T-cell (primary cell): Measurements from ENCODE around the gene PTPRT. TPM values are rescaled to one million over a fixed set of nuclear protein-coding genes. Genes with fewer than 3 reads are reported as not detected.

Source experiments
- ATAC-seq, 4 experiments: fragments of 200-7000 bp in 3 of 4; fragments of 150-1000 bp in 1 of 4; cut with Tn5 transposase; replicated peaks in 1 of 4; 1 replicate in 3 of 4; 2 replicates in 1 of 4; pipeline ENCODE4 v1.10.0; 2021; ENCODE audit warnings: moderate library complexity in 3 of 4, mild to moderate bottlenecking in 2 of 4, moderate number of reproducible peaks in 1 of 4
- CTCF ChIA-PET, 2 donors: fragments of 300-600 bp; sonication (Branson Sonifier 250); formaldehyde crosslinking; loops; one replicate each; lab custom pipeline; 2022; ENCODE audit warnings: antibody characterized with exemption in 2 of 2; lab: Charles Lee
- POLR2A ChIA-PET, 2 donors: fragments of 300-600 bp; sonication (Branson Sonifier 250); formaldehyde crosslinking; loops; one replicate each; lab custom pipeline; 2022; ENCODE audit warnings: antibody characterized with exemption in 2 of 2; lab: Charles Lee
- DNase-seq, 35 experiments: peaks; one replicate each; pipeline versions ENCODE4 v3.0.0 to v3.0.0-alpha.2; 2013 to 2023
- H3K27ac ChIP-seq: one replicate; pipeline ENCODE4 v1.5.1; 2013; ENCODE audit warnings: low read length
- H3K27me3 ChIP-seq, 2 experiments: replicated peaks in 1 of 2; 1 replicate in 1 of 2; 2 replicates in 1 of 2; pipeline versions ENCODE4 v1.6.1 to v1.7.0; 2013; ENCODE audit warnings: low read length in 1 of 2, mixed read lengths in 1 of 2; ENCODE audit not compliant: control insufficient read depth in 2 of 2, insufficient read depth in 2 of 2; ENCODE audit errors: extremely low read depth in 1 of 2
- H3K36me3 ChIP-seq, 2 donors: 1 replicate in 1 of 2; 2 replicates in 1 of 2; pipeline versions ENCODE4 v1.6.1 to v1.7.0; 2013; ENCODE audit warnings: low read length in 1 of 2; ENCODE audit not compliant: control insufficient read depth in 2 of 2, insufficient read depth in 1 of 2; ENCODE audit errors: extremely low read depth in 1 of 2
- H3K4me1 ChIP-seq, 2 experiments: 1 replicate in 1 of 2; 2 replicates in 1 of 2; pipeline versions ENCODE4 v1.6.1 to v1.7.0; 2013; ENCODE audit warnings: low read length in 2 of 2, mixed read lengths in 1 of 2; ENCODE audit not compliant: insufficient read depth in 2 of 2, control insufficient read depth in 1 of 2; ENCODE audit errors: extremely low read depth in 1 of 2
- H3K4me3 ChIP-seq, 2 donors: 1 replicate in 1 of 2; 2 replicates in 1 of 2; pipeline versions ENCODE4 v1.5.1 to v1.7.0; 2013; ENCODE audit warnings: mild to moderate bottlenecking in 2 of 2, low read length in 1 of 2, moderate library complexity in 1 of 2; ENCODE audit not compliant: control insufficient read depth in 1 of 2; ENCODE audit errors: extremely low read depth in 1 of 2
- H3K9me3 ChIP-seq: 2 replicates; pipeline ENCODE4 v1.7.0; 2013
- H3K27ac Mint-ChIP-seq, 2 donors: one replicate each; pipeline ENCODE4 v1.8.0; 2020 to 2021; ENCODE audit warnings: mild to moderate bottlenecking in 2 of 2, mixed read lengths in 2 of 2
- H3K27me3 Mint-ChIP-seq, 2 donors: one replicate each; pipeline ENCODE4 v1.8.0; 2021 to 2022; ENCODE audit warnings: mixed read lengths in 2 of 2
- H3K36me3 Mint-ChIP-seq: one replicate; pipeline ENCODE4 v1.8.0; 2021; ENCODE audit warnings: mixed read lengths
- H3K4me1 Mint-ChIP-seq, 3 donors: one replicate each; pipeline ENCODE4 v1.8.0; 2020 to 2022; ENCODE audit warnings: mixed read lengths in 3 of 3, mild to moderate bottlenecking in 1 of 3
- H3K4me3 Mint-ChIP-seq, 3 donors: one replicate each; pipeline ENCODE4 v1.8.0; 2020 to 2022; ENCODE audit warnings: mild to moderate bottlenecking in 3 of 3, mixed read lengths in 3 of 3, moderate library complexity in 3 of 3
- H3K9me3 Mint-ChIP-seq, 3 donors: one replicate each; pipeline ENCODE4 v1.8.0; 2020 to 2022; ENCODE audit warnings: mixed read lengths in 3 of 3
- WGBS: methylation state at CpG from one replicate; pipeline ENCODE4 v1.1.5; 2013; ENCODE audit warnings: missing lambda C conversion rate; ENCODE audit not compliant: insufficient coverage; 5-methylcytosine and 5-hydroxymethylcytosine counted together
- total RNA-seq, 35 experiments: library from RNA in 6 of 35; stranded (reverse) in 6 of 35; fragments of 120-200 nt in 1 of 35; gene quantifications; one replicate each; pipeline versions ENCODE4 v1.2.1 to v1.2.4 and lab custom pipeline; 2013 to 2026

The PTPRT gene
- total RNA-seq, 5 donors from 2014 or later (not counting 1 experiment from before 2014, with no cell fraction given): not detected

DNA sequence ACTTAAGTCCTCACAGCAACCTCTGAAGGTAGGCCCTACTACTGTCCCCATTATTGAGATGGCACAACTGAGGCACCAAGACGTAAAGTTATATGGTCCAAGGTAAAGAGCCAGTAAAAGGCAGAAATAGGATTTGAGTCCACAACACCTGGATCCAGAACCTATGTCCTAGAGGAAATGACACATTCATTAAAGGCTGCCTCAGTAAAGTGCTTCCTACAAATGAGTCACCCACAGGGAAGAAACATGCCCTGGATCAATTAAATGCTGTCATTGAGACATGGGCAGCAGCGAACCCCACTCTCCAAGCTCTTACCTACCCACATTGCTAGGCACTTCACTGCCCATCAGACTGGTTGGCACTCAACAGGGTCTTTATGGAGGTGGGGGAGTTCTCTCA is 600.9 kb downstream of the PTPRT start:
- no peak for DNase-seq
- CTCF ChIA-PET: no interaction called here

DNA sequence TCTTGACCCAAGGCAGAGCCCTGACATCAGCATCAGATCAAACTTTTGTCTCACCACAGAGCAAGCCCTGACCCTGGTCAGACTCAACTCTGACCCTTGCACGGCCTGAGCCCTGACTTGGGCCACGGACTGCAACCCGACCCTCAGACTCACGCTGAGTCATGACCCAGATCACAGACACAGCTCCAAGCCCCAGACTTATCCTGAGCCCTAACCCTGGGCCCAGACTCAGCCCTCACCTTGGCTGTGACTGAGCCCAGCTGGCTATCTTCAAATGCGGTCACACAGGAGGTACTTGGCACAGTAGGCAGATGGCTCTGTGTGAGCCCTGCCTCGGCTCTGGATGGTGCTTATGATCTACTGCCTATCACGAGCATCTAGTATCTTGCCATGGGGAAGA is 602.3 kb downstream of the PTPRT start:
- Mint-ChIP-seq H3K9me3 (peaks cover 2 to 7% (median 3%) of the 10 kb centered on the region in 3 donors), H3K27ac (no peak overlapping the region), H3K36me3 (no peaks in the 10 kb centered on the region), H3K27me3 (no peaks in the 10 kb centered on the region), H3K4me1 (no peaks in the 10 kb centered on the region), H3K4me3 (no peak overlapping the region)
- DNase-seq: no peak
- no peaks in the 10 kb centered on the region for H3K9me3 ChIP-seq
- H3K4me3 ChIP-seq: no peak overlapping the region
- H3K27ac ChIP-seq: no peak overlapping the region
- H3K27me3 ChIP-seq: no peaks in the 10 kb centered on the region
- CTCF ChIA-PET: interaction anchor here in 1 of 2 donors (0.6 kb wide), 1 partner anchor 621 kb away, joined by 3 read pairs; no protein-coding TSS in a partner anchor
- no peak for ATAC-seq
- WGBS: 61% methylated on average over 7 of the region's 7 CpGs
- H3K36me3 ChIP-seq: no peaks in the 10 kb centered on the region
- POLR2A ChIA-PET: interaction anchor here in 1 of 2 donors (1.3 kb wide), 1 partner anchor 16 kb away, joined by 4 read pairs; no protein-coding TSS in a partner anchor
- no peaks in the 10 kb centered on the region for H3K4me1 ChIP-seq

More for the DNA sequence above, 600.9 kb downstream of the PTPRT start:
- H3K27me3 ChIP-seq: no peaks in the 10 kb centered on the region
- Mint-ChIP-seq H3K4me1 (no peaks in the 10 kb centered on the region), H3K27ac (no peak overlapping the region), H3K27me3 (no peaks in the 10 kb centered on the region), H3K4me3 (no peak overlapping the region), H3K9me3 (peaks cover 3 to 14% (median 4%) of the 10 kb centered on the region in 3 donors), H3K36me3 (no peaks in the 10 kb centered on the region)
- H3K27ac ChIP-seq: no peak overlapping the region
- H3K4me1 ChIP-seq: no peaks in the 10 kb centered on the region
- H3K36me3 ChIP-seq: no peaks in the 10 kb centered on the region
- no peak overlapping the region for H3K4me3 ChIP-seq
- WGBS: no CpG with 5 or more reads among the region's 2 CpGs
- H3K9me3 ChIP-seq: no peaks in the 10 kb centered on the region
- POLR2A ChIA-PET: interaction anchor here in 1 of 2 donors (1.3 kb wide), 1 partner anchor 15 kb away, joined by 4 read pairs; no protein-coding TSS in a partner anchor
- ATAC-seq: no peak

DNA sequence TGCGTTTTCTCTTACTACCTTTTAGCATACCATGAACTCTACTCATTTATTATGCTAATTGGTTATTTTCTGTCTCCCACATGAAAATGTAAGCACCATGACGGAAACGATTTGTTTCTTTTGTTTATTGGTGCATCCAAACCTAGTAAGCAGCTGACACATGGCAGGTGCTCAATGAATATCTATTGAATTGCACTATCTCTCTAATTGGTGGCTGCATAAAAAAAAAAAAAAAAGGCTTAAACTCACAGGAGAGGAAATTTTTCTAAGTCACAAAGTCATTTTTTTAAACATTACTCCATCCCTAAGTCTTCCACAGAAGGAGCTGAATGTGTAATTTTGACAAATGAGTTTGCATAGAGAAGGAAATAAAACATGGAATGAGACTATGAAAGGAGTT is 608.4 kb downstream of the PTPRT start:
- H3K36me3 Mint-ChIP-seq: no peaks in the 10 kb centered on the region
- H3K4me3 Mint-ChIP-seq: no peak overlapping the region
- POLR2A ChIA-PET: no interaction called here
- H3K4me1 ChIP-seq: no peaks in the 10 kb centered on the region
- H3K27me3 ChIP-seq: no peaks in the 10 kb centered on the region
- H3K4me3 ChIP-seq: no peak overlapping the region
- WGBS: 40% methylated on average over 1 of the region's 3 CpGs
- no peak overlapping the region for H3K27ac ChIP-seq
- peaks cover 10 to 13% (median 12%) of the 10 kb centered on the region in 3 donors for H3K9me3 Mint-ChIP-seq
- no peaks in the 10 kb centered on the region for H3K36me3 ChIP-seq
- H3K9me3 ChIP-seq: no peaks in the 10 kb centered on the region
- DNase-seq (no peak), ATAC-seq (no peak)
- H3K27me3 Mint-ChIP-seq: no peaks in the 10 kb centered on the region
- CTCF ChIA-PET: no interaction called here
- H3K4me1 Mint-ChIP-seq: no peaks in the 10 kb centered on the region
- H3K27ac Mint-ChIP-seq: no peak overlapping the region

DNA sequence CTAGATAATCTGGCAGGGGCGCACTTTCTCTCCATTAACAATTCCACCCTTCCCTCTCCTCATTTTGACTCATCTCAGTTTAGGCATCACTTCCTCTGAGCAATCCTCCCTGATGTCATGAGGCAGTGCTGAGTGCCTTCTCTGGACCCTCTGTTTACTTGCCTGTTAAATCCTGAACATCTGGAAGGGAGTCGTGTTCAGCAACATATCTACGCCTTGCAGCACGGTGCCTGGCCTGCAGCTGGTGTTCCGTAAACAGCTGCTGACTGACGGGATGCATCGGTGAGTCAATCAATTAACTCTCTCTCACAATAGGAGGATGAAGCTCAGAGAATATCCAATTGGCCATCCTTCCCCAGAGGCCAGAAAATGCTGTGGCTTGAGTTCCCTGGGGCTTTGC is 613.5 kb downstream of the PTPRT start:
- Mint-ChIP-seq H3K36me3 (no peaks in the 10 kb centered on the region), H3K9me3 (peaks cover 4 to 12% (median 9%) of the 10 kb centered on the region in 3 donors), H3K27me3 (no peaks in the 10 kb centered on the region), H3K4me3 (no peak overlapping the region), H3K27ac (no peak overlapping the region), H3K4me1 (no peaks in the 10 kb centered on the region)
- WGBS: 25% methylated on average over 1 of the region's 7 CpGs
- DNase-seq (no peak), ATAC-seq (no peak)
- Histone ChIP-seq H3K27me3 (peaks cover 0 to 3% of the 10 kb centered on the region in 2 experiments), H3K9me3 (no peaks in the 10 kb centered on the region), H3K36me3 (no peaks in the 10 kb centered on the region), H3K4me3 (no peak overlapping the region), H3K27ac (no peak overlapping the region), H3K4me1 (no peaks in the 10 kb centered on the region)
- ChIA-PET CTCF (no interaction called here), POLR2A (no interaction called here)

DNA sequence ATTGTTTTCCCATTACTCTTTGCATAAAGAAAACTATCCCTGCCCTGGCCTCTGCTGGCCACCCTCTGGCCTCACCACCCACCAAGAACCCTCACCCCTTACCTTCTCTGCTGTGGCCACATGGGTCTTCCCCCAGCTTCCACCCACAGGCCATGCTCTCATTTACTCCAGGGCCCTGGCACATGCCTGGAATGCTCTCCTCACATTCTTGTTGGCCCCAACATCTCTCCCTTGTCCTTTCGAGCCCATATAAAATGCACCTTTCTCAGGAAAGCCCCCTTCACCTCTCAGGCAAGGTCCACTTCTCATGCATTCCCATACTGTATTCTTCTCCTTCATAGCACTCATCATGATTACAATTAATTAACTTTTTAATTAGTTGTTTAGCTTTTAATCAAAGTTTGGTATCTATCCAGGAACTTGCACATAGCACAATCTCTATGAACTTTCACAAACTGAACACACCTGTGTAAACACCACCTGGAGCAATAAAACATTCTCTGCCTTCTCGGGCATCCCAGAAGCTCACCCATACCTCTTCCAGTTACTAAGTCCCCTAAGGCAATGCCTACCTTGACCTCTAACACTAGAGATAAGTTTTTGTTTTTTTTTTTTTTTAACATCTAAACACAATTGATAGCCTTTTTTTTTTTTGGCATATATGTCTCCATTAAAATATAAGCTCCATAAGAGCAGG is 617.2 kb downstream of the PTPRT start:
- Histone ChIP-seq H3K4me1 (no peaks in the 10 kb centered on the region), H3K36me3 (no peaks in the 10 kb centered on the region), H3K4me3 (no peak overlapping the region), H3K9me3 (no peaks in the 10 kb centered on the region), H3K27me3 (peaks cover 0 to 3% of the 10 kb centered on the region in 2 experiments), H3K27ac (no peak overlapping the region)
- no peak for ATAC-seq
- ChIA-PET POLR2A (no interaction called here), CTCF (no interaction called here)
- H3K9me3 Mint-ChIP-seq: peaks cover 0 to 6% (median 5%) of the 10 kb centered on the region in 3 donors
- H3K4me1 Mint-ChIP-seq: no peaks in the 10 kb centered on the region
- DNase-seq: no peak
- H3K27ac Mint-ChIP-seq: no peak overlapping the region
- H3K27me3 Mint-ChIP-seq: no peaks in the 10 kb centered on the region
- WGBS: 17% methylated on average over 1 of the region's 2 CpGs
- no peak overlapping the region for H3K4me3 Mint-ChIP-seq
- no peaks in the 10 kb centered on the region for H3K36me3 Mint-ChIP-seq

DNA sequence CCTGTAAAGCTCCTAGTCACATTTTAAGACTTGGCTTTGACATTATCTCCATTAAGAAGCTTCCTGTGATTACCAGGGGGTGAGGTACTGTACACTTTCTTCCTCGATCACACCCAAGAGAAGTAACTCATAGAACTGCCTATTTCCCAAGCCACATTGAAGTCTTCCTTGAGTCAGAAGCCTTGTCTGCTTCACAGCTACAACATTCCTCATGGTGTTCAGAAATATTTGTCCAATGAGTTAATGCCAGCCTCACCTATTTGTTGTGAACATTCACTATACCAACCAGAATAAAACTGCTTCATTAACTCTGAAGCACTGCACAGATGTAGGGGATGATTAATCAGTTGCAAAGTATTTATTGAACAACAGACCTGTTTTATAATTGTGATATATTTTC is 622.3 kb downstream of the PTPRT start:
- Histone ChIP-seq H3K4me3 (no peak overlapping the region), H3K27ac (no peak overlapping the region), H3K4me1 (no peaks in the 10 kb centered on the region), H3K27me3 (no peaks in the 10 kb centered on the region), H3K9me3 (no peaks in the 10 kb centered on the region), H3K36me3 (no peaks in the 10 kb centered on the region)
- ATAC-seq (no peak), DNase-seq (no peak)
- H3K36me3 Mint-ChIP-seq: no peaks in the 10 kb centered on the region
- no peak overlapping the region for H3K4me3 Mint-ChIP-seq
- CTCF ChIA-PET: no interaction called here
- no peaks in the 10 kb centered on the region for H3K4me1 Mint-ChIP-seq
- no peak overlapping the region for H3K27ac Mint-ChIP-seq
- no peaks in the 10 kb centered on the region for H3K27me3 Mint-ChIP-seq
- WGBS: 80% methylated on average over 1 of the region's 1 CpG
- POLR2A ChIA-PET: interaction anchor here in 1 of 2 donors (0.6 to 0.7 kb wide), 2 partner anchors 49 to 1745 kb away, joined by 3 read pairs; no protein-coding TSS in a partner anchor
- peaks cover 0 to 3% (median 2%) of the 10 kb centered on the region in 3 donors for H3K9me3 Mint-ChIP-seq
